Neural cell (in vitro differentiated cells): ENCODE measurements around the gene GRM5. TPM values are rescaled to one million over a fixed set of nuclear protein-coding genes. Genes with fewer than 3 reads are reported as not detected.

ENCODE experiments used
- H2AFZ ChIP-seq: fragments of 200-600, 300-800 bp; sonication (generic), shearing (Covaris generic); 2 replicates; pipeline ENCODE4 v1.6.0; 2014; ENCODE audit warnings: low read depth, mild to moderate bottlenecking, antibody characterized with exemption, low read length, moderate library complexity
- H3F3A ChIP-seq: fragments of 200-600 bp; shearing (Covaris generic); 2 replicates; pipeline ENCODE4 v1.6.1; 2016; ENCODE audit warnings: mild to moderate bottlenecking, moderate library complexity, mixed read lengths, antibody characterized with exemption, low read length; ENCODE audit not compliant: insufficient read depth, poor library complexity, severe bottlenecking
- H3K27ac ChIP-seq: fragments of 200-600, 300-800 bp; sonication (generic), shearing (Covaris generic); 2 replicates; pipeline ENCODE4 v1.5.1; 2014; ENCODE audit warnings: mild to moderate bottlenecking, low read length, moderate library complexity
- H3K27me3 ChIP-seq: fragments of 300-800, 200-600 bp; sonication (generic), shearing (Covaris generic); 2 replicates; pipeline ENCODE4 v1.6.0; 2014; ENCODE audit warnings: mild to moderate bottlenecking, low read depth, low read length, moderate library complexity; ENCODE audit not compliant: insufficient read depth
- H3K36me3 ChIP-seq: fragments of 300-800, 200-600 bp; sonication (generic), shearing (Covaris generic); 2 replicates; pipeline ENCODE4 v1.5.1; 2014; ENCODE audit warnings: mild to moderate bottlenecking, antibody characterized with exemption, low read length, moderate library complexity; ENCODE audit not compliant: insufficient read depth
- H3K4me2 ChIP-seq: fragments of 300-800, 200-600 bp; sonication (generic), shearing (Covaris generic); 2 replicates; pipeline ENCODE4 v1.6.0; 2014; ENCODE audit warnings: mild to moderate bottlenecking, low read length
- H3K4me3 ChIP-seq: fragments of 300-800, 200-600 bp; sonication (generic), shearing (Covaris generic); 2 replicates; pipeline ENCODE4 v1.5.1; 2014; ENCODE audit warnings: mild to moderate bottlenecking, low read length, moderate library complexity
- H3K79me2 ChIP-seq: fragments of 200-600 bp; shearing (Covaris generic); replicated peaks from 2 replicates; pipeline ENCODE4 v1.6.0; 2014; ENCODE audit warnings: mild to moderate bottlenecking, low read length, moderate library complexity; ENCODE audit not compliant: insufficient read depth
- H3K9ac ChIP-seq: fragments of 300-800, 200-600 bp; sonication (generic), shearing (Covaris generic); 2 replicates; pipeline ENCODE4 v1.6.1; 2016; ENCODE audit warnings: mild to moderate bottlenecking, low read length, mixed read lengths
- H3K9me2 ChIP-seq: fragments of 200-600 bp; shearing (Covaris generic); 2 replicates; pipeline ENCODE4 v1.6.1; 2016; ENCODE audit warnings: mild to moderate bottlenecking, low read length, mixed read lengths; ENCODE audit not compliant: insufficient read depth
- H3K9me3 ChIP-seq: fragments of 200-600, 300-800 bp; sonication (generic), shearing (Covaris generic); 2 replicates; pipeline ENCODE4 v1.6.1; 2016; ENCODE audit warnings: mild to moderate bottlenecking, mixed run types, low read length, moderate library complexity, mixed read lengths
- H4K20me1 ChIP-seq: fragments of 200-600 bp; shearing (Covaris generic); 2 replicates; pipeline ENCODE4 v1.6.1; 2016; ENCODE audit warnings: mild to moderate bottlenecking, mixed run types; ENCODE audit not compliant: insufficient read depth
- CTCF ChIP-seq: fragments of 450-650 bp; IDR thresholded peaks from 2 replicates; pipeline ENCODE4 v1.5.1; 2014; ENCODE audit warnings: antibody characterized with exemption, mild to moderate bottlenecking, moderate library complexity; ENCODE audit not compliant: poor library complexity, severe bottlenecking
- EP300 ChIP-seq: fragments of 450-650 bp; conservative IDR thresholded peaks from 2 replicates; pipeline ENCODE4 v1.6.1; 2014; ENCODE audit warnings: antibody characterized with exemption, mild to moderate bottlenecking, moderate library complexity; ENCODE audit not compliant: poor library complexity, severe bottlenecking
- EZH2 ChIP-seq: fragments of 200-600, 300-800 bp; shearing (Covaris generic), sonication (generic); IDR thresholded peaks from 2 replicates; pipeline ENCODE4 v1.6.1; 2014; ENCODE audit warnings: antibody characterized with exemption, low read length, borderline replicate concordance, mild to moderate bottlenecking; ENCODE audit not compliant: insufficient read depth, poor library complexity, severe bottlenecking
- MXI1 ChIP-seq: fragments of 450-650 bp; conservative IDR thresholded peaks from 2 replicates; pipeline ENCODE4 v1.6.1; 2014; ENCODE audit warnings: antibody characterized with exemption, mild to moderate bottlenecking; ENCODE audit not compliant: poor library complexity, severe bottlenecking
- POLR2AphosphoS5 ChIP-seq: IDR thresholded peaks from 2 replicates; pipeline ENCODE4 v1.6.1; 2012
- RAD21 ChIP-seq: fragments of 450-650 bp; conservative IDR thresholded peaks from 2 replicates; pipeline ENCODE4 v1.6.1; 2014; ENCODE audit warnings: antibody characterized with exemption, mild to moderate bottlenecking, moderate library complexity
- SMC3 ChIP-seq: fragments of 450-650 bp; conservative IDR thresholded peaks from 2 replicates; pipeline ENCODE4 v1.6.1; 2014; ENCODE audit warnings: antibody characterized with exemption, mild to moderate bottlenecking, moderate library complexity; ENCODE audit not compliant: poor library complexity
- TAF1 ChIP-seq: IDR thresholded peaks from 2 replicates; pipeline ENCODE4 v1.6.1; 2012; ENCODE audit warnings: low read depth
- polyA plus RNA-seq: library from polyadenylated mRNA; depleted of rRNA; stranded (reverse); fragments of >200 nt; gene quantifications from 2 replicates; pipeline ENCODE4 v1.2.3, GENCODE V29; 2014
- TF ChIP-seq, protein P1 (sequence below): IDR thresholded peaks from 2 replicates; pipeline ENCODE4 v1.6.1; 2012; ENCODE audit warnings: borderline replicate concordance

GRM5 gene
- polyA plus RNA-seq, 1 donor from 2014 or later: 11.8 TPM

- no peak overlapping the region for H3K9ac ChIP-seq
- H3K27ac ChIP-seq: no peak overlapping the region
- H3K79me2 ChIP-seq: no peaks in the 10 kb centered on the region
- no peak for TF ChIP-seq SMC3
- TF ChIP-seq, protein P1, sequence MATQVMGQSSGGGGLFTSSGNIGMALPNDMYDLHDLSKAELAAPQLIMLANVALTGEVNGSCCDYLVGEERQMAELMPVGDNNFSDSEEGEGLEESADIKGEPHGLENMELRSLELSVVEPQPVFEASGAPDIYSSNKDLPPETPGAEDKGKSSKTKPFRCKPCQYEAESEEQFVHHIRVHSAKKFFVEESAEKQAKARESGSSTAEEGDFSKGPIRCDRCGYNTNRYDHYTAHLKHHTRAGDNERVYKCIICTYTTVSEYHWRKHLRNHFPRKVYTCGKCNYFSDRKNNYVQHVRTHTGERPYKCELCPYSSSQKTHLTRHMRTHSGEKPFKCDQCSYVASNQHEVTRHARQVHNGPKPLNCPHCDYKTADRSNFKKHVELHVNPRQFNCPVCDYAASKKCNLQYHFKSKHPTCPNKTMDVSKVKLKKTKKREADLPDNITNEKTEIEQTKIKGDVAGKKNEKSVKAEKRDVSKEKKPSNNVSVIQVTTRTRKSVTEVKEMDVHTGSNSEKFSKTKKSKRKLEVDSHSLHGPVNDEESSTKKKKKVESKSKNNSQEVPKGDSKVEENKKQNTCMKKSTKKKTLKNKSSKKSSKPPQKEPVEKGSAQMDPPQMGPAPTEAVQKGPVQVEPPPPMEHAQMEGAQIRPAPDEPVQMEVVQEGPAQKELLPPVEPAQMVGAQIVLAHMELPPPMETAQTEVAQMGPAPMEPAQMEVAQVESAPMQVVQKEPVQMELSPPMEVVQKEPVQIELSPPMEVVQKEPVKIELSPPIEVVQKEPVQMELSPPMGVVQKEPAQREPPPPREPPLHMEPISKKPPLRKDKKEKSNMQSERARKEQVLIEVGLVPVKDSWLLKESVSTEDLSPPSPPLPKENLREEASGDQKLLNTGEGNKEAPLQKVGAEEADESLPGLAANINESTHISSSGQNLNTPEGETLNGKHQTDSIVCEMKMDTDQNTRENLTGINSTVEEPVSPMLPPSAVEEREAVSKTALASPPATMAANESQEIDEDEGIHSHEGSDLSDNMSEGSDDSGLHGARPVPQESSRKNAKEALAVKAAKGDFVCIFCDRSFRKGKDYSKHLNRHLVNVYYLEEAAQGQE: no peak
- no peak for TF ChIP-seq RAD21
- no peak for TF ChIP-seq MXI1
- TF ChIP-seq CTCF: no peak
- no peak for TF ChIP-seq TAF1
- TF ChIP-seq EZH2: no peak
- no peak for TF ChIP-seq EP300
- TF ChIP-seq POLR2AphosphoS5: no peak
- no peaks in the 10 kb centered on the region for H3K27me3 ChIP-seq
- no peaks in the 10 kb centered on the region for H3F3A ChIP-seq
- no peak overlapping the region for H3K4me3 ChIP-seq
- H3K9me3 ChIP-seq: no peaks in the 10 kb centered on the region
- H3K4me2 ChIP-seq: no peak overlapping the region
- H4K20me1 ChIP-seq: no peaks in the 10 kb centered on the region
- no peak overlapping the region for H2AFZ ChIP-seq
- H3K9me2 ChIP-seq: no peaks in the 10 kb centered on the region
- no peaks in the 10 kb centered on the region for H3K36me3 ChIP-seq
Measured at GRCh38 chr11:88618327-88619070, 447.3 kb downstream of the GRM5 start.

DNA sequence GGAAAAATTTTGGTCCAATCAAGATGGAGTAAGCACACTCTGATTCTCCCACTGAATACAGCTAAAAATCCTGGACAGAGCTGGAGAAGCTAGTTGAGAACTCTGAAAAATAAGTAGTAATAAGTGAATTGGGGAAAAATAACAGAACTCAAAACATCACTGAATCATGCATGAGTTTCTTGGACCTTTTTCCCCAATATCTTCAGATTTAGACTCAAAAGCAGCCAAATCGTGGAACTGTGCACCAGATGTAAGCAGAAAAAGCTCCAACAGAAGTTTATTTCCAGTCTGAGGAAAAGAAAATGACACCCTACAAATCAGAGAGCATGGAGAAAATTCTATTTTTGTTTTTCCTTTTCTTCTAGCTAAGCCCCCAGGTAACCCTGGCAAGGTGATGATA lies 448.6 kb downstream of the GRM5 start:
- Histone ChIP-seq H3K79me2 (no peaks in the 10 kb centered on the region), H3K4me2 (no peak overlapping the region), H3K9me3 (no peaks in the 10 kb centered on the region), H3K36me3 (no peaks in the 10 kb centered on the region), H3K27me3 (no peaks in the 10 kb centered on the region), H4K20me1 (no peaks in the 10 kb centered on the region), H3K9me2 (no peaks in the 10 kb centered on the region), H2AFZ (no peak overlapping the region), H3K4me3 (no peak overlapping the region), H3K9ac (no peak overlapping the region), H3F3A (no peaks in the 10 kb centered on the region), H3K27ac (no peak overlapping the region)
- TF ChIP-seq POLR2AphosphoS5 (no peak), CTCF (no peak), EZH2 (no peak), RAD21 (no peak), EP300 (no peak), SMC3 (no peak), TAF1 (no peak), MXI1 (no peak)
- TF ChIP-seq, protein P1: no peak
